NK-92 (cell line): ENCODE data around the gene CDIP1.

Source experiments
- DNase-seq: peaks from one replicate; lab custom pipeline; 2025; ENCODE audit not compliant: unreplicated experiment; lab: John Stamatoyannopoulos, UW

CDIP1 gene

GRCh38 chr16:4460936-4461249 lies 77.7 kb downstream of the CDIP1 start:
- no peak for DNase-seq
